GM18508 (cell line): ENCODE data around the gene ATP1A3.

Source experiments
- ATAC-seq: cut with Tn5 transposase; IDR thresholded peaks from one replicate; pipeline ENCODE4 v1.9.1; 2021; ENCODE audit warnings: moderate number of reproducible peaks; ENCODE audit not compliant: insufficient read depth, unreplicated experiment

ATP1A3 gene

DNA sequence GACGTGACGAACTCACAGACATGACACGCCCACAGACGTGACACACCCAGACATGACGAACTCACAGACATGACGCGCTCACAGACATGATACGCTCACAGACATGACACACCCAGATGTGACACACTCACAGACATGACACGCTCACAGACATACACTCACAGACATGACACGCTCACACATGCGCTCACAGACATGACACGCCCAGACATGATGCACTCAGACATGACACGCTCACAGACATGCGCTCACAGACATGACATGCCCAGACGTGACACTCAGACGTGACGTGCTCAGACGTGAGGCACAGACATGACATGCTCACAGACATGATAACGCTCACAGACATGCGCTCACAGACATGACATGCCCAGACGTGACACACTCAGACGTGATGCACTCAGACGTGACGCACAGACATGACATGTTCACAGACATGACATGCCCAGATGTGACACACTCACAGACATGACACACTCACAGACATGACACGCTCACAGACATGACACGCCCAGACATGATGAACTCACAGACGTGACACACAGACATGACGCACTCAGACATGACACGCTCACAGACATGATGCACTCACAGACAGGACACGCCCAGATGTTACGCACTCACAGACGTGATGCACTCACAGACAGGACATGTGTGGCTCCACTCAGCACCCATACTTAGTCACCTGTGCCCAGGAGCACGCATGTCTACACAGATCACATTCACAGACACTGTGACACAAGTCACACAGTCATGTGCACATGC lies 73.9 kb downstream of the ATP1A3 start:
- ATAC-seq = no peak

GRCh38 chr19:41918653-41919244 lies 75.3 kb downstream of the ATP1A3 start:
- no peak for ATAC-seq

- no peak for ATAC-seq
Observed at GRCh38 chr19:41918095-41918494, 75.9 kb downstream of the ATP1A3 start.

DNA sequence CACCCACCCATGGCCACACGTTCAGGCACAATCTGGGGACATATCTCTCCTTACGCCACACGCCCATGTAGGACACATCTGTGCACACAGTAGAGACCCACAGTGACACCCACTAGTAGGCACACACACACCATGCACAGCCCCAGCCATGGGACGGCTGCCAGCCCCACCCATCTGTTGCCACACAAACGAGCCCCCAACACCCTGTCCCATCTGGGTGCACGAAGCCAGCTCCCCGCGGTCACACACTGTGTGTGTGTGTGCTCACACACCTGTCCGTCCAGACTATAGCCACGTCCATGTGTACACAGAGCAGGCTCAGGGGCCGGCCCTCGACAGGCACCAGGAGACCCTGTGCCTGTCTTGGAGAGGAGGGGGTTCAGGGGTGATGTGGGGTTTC lies 76.4 kb downstream of the ATP1A3 start:
- no peak for ATAC-seq
